Measurements from ENCODE around the gene LRRN3.
A peak's percentile ranks its signal among the peaks of the same experiment; 100 is the strongest.

Gene LRRN3

GRCh38 chr7:111173528-111173927 is 82.6 kb downstream of the LRRN3 start (continued):
- TF ChIP-seq, protein P1, sequence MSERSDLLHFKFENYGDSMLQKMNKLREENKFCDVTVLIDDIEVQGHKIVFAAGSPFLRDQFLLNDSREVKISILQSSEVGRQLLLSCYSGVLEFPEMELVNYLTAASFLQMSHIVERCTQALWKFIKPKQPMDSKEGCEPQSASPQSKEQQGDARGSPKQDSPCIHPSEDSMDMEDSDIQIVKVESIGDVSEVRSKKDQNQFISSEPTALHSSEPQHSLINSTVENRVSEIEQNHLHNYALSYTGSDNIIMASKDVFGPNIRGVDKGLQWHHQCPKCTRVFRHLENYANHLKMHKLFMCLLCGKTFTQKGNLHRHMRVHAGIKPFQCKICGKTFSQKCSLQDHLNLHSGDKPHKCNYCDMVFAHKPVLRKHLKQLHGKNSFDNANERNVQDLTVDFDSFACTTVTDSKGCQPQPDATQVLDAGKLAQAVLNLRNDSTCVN (tag by site-specific recombination; optimal IDR thresholded peaks at IDR 0.05): no peak
- TF ChIP-seq ZNF23 (tag by site-specific recombination; IDR thresholded peaks at IDR 0.05; ENCODE audit: borderline replicate concordance) (no peak), SP7 (tag by site-specific recombination; IDR thresholded peaks at IDR 0.05) (no peak), ZBTB48 (tag by site-specific recombination; IDR thresholded peaks at IDR 0.05) (no peak)

GRCh38 chr7:111173990-111174389 is 83.1 kb downstream of the LRRN3 start:
- H3K9me3 ChIP-seq (ENCODE audit: control insufficient read depth, insufficient read depth, low read depth, low read length): no peaks in the 10 kb centered on the region
- H3K36me3 ChIP-seq (ENCODE audit: control insufficient read depth in 2 of 2, insufficient read depth in 1 of 2, low read length in 2 of 2): no peaks in the 10 kb centered on the region
- ChIA-PET CTCF (no interaction called here), POLR2A (no interaction called here)
- no peak overlapping the region for H3K4me3 ChIP-seq (ENCODE audit: low read depth, low read length)
- TF ChIP-seq ZNF76 (tag by site-specific recombination; IDR thresholded peaks at IDR 0.05; ENCODE audit: borderline replicate concordance, low read depth): no peak
- TF ChIP-seq ZNF548 (tag by site-specific recombination; IDR thresholded peaks at IDR 0.05): no peak
- no peak for TF ChIP-seq SP3 (tag by site-specific recombination; IDR thresholded peaks at IDR 0.05)
- no peak for TF ChIP-seq ZNF768 (tag by site-specific recombination; IDR thresholded peaks at IDR 0.05)
- TF ChIP-seq TRIM28 (IDR thresholded peaks at IDR 0.05; ENCODE audit: borderline replicate concordance, low read length): no peak
- no peak for TF ChIP-seq ZNF248 (tag by site-specific recombination; IDR thresholded peaks at IDR 0.05)
- no peak for TF ChIP-seq ZNF2 (tag by site-specific recombination; IDR thresholded peaks at IDR 0.05)
- no peak for TF ChIP-seq ZNF391 (tag by site-specific recombination; IDR thresholded peaks at IDR 0.05; ENCODE audit: borderline replicate concordance, low read depth)
- TF ChIP-seq ZNF280D (tag by site-specific recombination; IDR thresholded peaks at IDR 0.05): no peak
- TF ChIP-seq ZSCAN5A (tag by site-specific recombination; IDR thresholded peaks at IDR 0.05): no peak
- no peak for TF ChIP-seq ZSCAN16 (tag by site-specific recombination; IDR thresholded peaks at IDR 0.05)
- TF ChIP-seq, protein P2, sequence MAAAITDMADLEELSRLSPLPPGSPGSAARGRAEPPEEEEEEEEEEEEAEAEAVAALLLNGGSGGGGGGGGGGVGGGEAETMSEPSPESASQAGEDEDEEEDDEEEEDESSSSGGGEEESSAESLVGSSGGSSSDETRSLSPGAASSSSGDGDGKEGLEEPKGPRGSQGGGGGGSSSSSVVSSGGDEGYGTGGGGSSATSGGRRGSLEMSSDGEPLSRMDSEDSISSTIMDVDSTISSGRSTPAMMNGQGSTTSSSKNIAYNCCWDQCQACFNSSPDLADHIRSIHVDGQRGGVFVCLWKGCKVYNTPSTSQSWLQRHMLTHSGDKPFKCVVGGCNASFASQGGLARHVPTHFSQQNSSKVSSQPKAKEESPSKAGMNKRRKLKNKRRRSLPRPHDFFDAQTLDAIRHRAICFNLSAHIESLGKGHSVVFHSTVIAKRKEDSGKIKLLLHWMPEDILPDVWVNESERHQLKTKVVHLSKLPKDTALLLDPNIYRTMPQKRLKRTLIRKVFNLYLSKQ (tag by site-specific recombination; IDR thresholded peaks at IDR 0.05; ENCODE audit: borderline replicate concordance): no peak
- no peaks in the 10 kb centered on the region; the same call in 1 of the 2 replicates for H3K4me1 ChIP-seq (ENCODE audit: control insufficient read depth, insufficient read depth, low read length)
- no peak overlapping the region for H3K27ac ChIP-seq (ENCODE audit: extremely low read depth, low read depth, low read length)

DNA sequence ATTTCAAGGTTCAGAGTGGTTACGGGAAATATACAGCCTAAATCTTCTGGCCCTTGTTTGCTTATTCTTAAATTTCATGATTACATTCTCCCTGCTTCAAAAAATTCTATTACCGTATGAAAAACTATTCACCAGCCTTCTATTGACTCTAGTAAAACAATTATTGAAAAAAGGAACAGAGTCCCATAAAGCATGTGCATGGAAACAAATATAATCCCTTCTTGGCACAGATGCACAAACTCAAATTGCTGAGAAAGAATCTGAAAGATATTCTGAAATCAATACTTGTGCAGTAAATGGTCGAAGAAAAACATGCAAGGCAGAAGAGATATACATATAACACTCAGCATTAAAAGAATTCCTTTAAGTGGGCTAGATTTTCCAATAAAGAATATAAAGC is 83.6 kb downstream of the LRRN3 start:
- CTCF ChIA-PET: no interaction called here
- no peak overlapping the region for H3K4me3 ChIP-seq (ENCODE audit: low read depth, low read length)
- POLR2A ChIA-PET: no interaction called here
- H3K27ac ChIP-seq (ENCODE audit: extremely low read depth, low read depth, low read length): no peak overlapping the region
- H3K36me3 ChIP-seq (ENCODE audit: control insufficient read depth in 2 of 2, insufficient read depth in 1 of 2, low read length in 2 of 2): no peaks in the 10 kb centered on the region
- H3K4me1 ChIP-seq (ENCODE audit: control insufficient read depth, insufficient read depth, low read length): no peaks in the 10 kb centered on the region; the same call in 1 of the 2 replicates
- TF ChIP-seq, protein P3, sequence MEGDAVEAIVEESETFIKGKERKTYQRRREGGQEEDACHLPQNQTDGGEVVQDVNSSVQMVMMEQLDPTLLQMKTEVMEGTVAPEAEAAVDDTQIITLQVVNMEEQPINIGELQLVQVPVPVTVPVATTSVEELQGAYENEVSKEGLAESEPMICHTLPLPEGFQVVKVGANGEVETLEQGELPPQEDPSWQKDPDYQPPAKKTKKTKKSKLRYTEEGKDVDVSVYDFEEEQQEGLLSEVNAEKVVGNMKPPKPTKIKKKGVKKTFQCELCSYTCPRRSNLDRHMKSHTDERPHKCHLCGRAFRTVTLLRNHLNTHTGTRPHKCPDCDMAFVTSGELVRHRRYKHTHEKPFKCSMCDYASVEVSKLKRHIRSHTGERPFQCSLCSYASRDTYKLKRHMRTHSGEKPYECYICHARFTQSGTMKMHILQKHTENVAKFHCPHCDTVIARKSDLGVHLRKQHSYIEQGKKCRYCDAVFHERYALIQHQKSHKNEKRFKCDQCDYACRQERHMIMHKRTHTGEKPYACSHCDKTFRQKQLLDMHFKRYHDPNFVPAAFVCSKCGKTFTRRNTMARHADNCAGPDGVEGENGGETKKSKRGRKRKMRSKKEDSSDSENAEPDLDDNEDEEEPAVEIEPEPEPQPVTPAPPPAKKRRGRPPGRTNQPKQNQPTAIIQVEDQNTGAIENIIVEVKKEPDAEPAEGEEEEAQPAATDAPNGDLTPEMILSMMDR (tag by site-specific recombination; IDR thresholded peaks at IDR 0.05): no peak
- TF ChIP-seq PRDM6 (tag by site-specific recombination; IDR thresholded peaks at IDR 0.05): peak; percentile 69
- no peaks in the 10 kb centered on the region for H3K9me3 ChIP-seq (ENCODE audit: control insufficient read depth, insufficient read depth, low read depth, low read length)
